NCI-H2107 treated with DMSO at 0.1 percent for 48 hours (cell line): Measurements from ENCODE around the gene CCDC70.
"Not testable (repeated sequence)": the region's sequence is repeated elsewhere in the genome, so short reads cannot be mapped to it uniquely, and the experiment has no call there.

ENCODE experiments used
- DNase-seq: peaks from one replicate; lab custom pipeline; 2025; ENCODE audit not compliant: unreplicated experiment; lab: John Stamatoyannopoulos, UW

Gene CCDC70

GRCh38 chr13:51861723-51862300 lies at the start of gene CCDC70:
Gene CCDC70, plus strand, starts transcription at chr13:51861969. Its CDS starts 3,443 bp downstream, at chr13:51865412.
- DNase-seq = no peak

- no peak for DNase-seq
These were observed 47.7 kb upstream of the CCDC70 start for GRCh38 chr13:51814071-51814470.

DNA sequence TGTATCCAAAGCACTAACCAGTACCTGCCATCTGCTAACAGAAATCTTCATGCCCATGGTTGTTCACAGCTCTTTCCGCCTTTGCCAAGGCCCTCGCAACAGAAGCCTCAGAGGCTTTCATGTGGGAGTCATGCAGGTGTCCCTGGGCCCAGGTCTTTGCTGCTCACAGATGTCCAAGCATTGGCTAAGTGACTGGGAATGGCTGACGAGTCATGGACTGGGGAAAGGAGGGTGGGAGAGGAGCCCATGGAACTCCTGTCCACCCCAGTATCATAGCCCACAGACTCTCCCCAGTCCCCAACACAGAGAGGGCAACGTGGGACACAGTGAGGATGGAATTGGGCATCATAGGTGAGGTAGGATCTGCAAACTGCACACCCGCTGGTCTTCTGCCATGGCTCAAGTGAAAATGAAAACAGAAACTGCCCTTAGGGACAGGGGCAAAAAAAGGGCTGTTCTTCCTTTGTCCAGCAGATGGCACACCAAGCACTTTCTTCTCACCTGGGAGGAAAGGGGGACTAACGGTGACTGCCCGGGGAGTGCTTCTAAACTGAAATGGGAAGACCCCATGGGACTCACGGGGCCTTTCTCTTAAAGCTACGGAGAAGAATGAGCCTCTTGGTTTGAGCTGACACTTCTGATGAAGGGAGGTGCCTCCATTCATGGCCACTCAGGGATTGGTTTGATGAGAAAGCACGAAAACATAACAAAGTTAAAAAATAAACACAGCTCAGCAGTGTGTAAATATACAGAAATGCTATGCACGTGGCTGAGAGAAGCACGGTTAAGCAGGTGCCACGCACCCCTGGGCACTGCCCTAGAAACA lies 46.7 kb upstream of the CCDC70 start:
- DNase-seq = peak; percentile 68

GRCh38 chr13:51815848-51816247 lies 45.9 kb upstream of the CCDC70 start:
- no peak for DNase-seq

DNA sequence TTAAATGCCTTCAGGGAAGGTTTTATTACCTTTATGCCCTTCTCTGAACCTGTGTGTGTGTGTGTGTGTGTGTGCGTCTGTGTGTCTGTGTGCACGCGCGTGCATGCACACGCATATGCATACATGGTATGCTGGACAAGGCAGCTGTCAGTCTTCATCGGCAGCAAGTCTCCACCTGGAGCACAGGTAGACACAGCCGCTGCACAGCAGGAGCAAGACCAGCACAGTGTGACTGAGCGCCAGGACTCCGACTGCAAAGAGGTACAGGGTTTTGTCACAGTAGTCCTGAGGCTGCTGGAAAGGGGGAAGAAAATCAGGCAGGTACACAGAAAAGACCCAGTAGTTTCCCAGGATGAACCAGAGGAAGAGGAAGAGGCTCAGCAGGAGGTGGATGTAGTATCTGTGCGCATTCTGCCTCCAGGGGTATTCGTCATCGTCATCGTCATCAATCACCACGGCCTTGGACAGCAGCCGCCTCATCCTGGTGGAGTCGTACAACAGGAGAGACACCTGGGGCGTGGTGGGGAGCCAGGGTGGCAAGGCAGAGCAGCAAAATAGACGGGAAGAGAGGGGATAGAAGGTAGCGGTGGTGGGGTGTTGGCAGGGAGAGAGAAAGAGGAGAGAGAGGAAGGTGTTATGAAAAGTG lies 45.0 kb upstream of the CCDC70 start:
- DNase-seq = no peak

GRCh38 chr13:51817717-51818116 lies 44.1 kb upstream of the CCDC70 start:
- no peak for DNase-seq

DNA sequence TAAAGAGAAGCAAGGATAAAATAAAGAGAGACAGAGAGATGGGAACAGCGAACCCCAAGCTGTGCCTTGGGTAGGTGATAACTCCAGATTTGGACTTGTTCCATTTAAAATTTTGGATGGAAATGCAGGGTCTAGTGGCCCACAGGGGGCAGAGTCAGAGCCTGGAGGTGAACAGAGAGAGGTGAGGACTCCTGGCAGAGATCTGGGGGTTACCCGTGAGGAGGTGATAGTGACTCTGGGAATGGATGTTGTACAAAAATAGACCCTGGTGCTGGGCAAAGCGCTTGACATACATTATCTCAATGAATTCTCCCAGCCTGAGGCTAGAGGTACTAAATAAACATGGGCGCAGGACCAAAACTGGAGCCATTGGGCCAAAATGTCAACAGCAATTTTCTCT lies 43.5 kb upstream of the CCDC70 start:
- no peak for DNase-seq

DNA sequence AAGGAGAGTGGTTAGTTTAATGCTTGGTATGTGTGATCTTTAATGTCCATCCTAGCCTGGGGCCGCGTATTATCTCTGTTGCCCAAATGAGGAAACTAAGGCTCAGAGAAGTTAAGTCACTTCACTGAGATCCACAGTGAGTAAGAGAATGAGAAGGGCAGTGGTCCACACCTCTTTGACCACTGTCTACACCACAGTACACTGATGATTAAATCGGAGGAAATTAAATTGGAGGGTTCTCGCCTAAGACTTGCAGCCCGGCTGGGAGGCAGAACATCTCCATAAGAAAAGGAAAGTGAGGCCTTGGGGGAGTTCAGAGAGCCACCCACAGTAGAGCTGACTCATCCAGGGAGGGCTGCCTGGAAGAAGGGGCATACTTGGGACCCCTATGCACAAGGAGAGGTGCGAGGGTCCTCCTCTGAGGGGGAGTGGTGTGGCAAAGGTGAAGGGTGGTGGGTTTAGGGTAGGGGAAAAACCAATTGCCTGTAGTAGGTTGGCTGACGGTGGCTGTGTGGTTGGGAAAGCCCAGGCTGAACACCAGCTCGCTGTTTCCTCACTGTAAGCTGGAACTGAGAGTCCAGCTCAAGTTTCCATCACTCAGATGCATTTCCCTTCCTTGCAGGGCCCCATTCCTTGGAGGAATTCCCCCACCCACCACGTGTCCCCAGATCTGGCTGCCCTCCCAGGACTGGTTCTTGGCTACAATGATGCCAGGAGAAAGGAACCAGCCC lies 42.8 kb upstream of the CCDC70 start:
- DNase-seq = no peak

- no peak for DNase-seq
These were observed 42.2 kb upstream of the CCDC70 start for GRCh38 chr13:51819544-51819943.

DNA sequence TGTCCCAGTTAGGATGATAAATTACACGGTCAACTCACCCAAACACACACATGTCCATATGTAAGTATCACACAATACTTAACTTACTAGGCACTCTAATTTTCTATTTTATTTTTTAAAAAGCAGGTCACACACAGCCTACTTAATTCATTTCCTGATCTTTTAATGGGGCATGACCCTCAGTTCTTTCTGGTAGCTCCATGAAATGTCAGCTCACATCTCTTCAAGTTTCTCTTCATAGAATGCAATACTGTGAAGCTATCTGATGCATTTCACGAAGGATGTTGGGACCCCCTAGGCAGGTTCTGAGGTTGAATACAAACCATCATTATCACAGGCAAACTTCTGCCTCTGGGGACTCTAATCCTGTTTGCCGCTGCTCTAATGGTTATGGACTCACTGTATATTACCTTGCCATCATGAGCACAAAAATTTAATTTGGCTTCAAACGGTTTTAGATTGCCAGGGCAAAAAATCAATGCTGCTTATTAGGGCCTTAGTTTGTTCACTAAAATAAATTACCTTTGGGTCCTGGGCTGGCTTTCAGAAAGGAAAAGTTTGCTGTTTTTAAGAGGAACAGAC lies 41.7 kb upstream of the CCDC70 start:
- no peak for DNase-seq

- DNase-seq = no peak
These were observed 40.2 kb upstream of the CCDC70 start for GRCh38 chr13:51821606-51822005.

DNA sequence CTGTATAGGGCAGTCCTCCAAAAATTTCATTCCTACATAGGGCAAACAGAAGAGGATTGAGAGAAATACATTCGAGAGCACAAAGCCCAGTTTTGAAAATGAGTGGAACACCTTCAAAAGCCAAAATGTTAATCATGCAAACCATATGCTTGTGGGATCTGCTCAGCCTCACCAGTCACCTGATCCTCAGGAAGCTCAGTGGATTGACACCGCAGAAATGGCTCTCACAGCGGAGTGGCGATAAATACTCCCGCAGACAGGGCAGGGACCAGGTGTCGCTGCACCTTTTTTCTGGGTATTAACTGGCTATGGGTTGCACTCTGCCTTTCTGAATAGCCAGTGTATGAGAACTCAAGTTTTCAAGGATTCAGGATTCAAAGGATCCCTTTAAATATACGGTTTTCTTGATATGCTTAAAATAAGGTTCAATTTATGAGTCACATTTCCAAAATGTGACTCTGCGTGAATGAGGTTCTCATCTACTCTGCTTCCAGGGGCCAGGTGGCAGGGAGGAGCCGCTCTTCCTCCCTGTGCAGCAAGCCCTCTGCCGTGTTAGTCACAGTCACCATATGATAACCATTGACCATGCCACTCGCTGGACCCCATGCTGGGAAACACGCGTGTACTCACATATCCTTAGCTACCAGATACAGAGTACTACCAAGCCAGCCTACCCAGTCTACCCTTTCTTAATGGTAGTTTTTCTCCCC lies 39.5 kb upstream of the CCDC70 start:
- peak; percentile 80 for DNase-seq

- no peak for DNase-seq
These were observed 38.4 kb upstream of the CCDC70 start for GRCh38 chr13:51823359-51823758.

GRCh38 chr13:51823863-51824262 lies 37.9 kb upstream of the CCDC70 start:
- DNase-seq = no peak

DNA sequence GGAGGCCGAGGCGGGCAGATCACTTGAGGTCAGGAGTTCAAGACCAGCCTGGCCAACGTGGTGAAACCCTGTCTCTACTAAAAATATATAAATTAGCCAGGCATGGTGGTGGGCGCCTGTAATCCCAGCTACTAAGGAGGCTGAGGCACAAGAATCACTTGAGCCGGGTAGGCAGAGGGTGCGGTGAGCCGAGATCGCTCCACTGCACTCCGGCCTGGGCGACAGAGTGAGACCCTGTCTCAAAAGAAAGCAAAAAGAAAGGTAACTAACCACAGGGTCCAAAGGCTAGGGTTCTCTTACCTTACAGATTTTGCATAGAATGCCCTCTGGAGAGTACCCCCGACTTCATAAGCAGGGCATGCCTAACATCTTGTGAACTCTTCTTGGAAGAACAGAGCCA lies 37.1 kb upstream of the CCDC70 start:
- DNase-seq = not testable (repeated sequence)

DNA sequence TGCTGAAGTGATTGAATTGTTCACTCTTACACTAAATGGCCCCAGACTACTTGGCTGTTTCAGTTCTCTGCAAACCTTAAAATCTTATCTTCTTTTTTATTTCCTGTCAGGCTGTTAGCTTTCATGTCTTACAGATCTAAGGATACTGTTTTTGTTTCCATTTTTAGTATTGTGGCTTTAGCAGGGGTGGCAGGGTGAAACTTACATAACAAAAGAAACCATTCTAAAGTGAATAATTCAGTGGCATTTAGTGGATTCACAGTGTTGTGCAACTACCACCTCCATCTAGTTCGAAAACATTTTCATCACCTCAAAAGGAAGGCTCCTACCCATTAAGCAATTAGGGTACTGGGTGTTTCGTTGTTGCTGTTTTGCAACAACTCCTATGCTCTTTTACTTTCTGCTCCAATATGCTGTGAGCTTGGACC lies 36.6 kb upstream of the CCDC70 start:
- no peak for DNase-seq

DNA sequence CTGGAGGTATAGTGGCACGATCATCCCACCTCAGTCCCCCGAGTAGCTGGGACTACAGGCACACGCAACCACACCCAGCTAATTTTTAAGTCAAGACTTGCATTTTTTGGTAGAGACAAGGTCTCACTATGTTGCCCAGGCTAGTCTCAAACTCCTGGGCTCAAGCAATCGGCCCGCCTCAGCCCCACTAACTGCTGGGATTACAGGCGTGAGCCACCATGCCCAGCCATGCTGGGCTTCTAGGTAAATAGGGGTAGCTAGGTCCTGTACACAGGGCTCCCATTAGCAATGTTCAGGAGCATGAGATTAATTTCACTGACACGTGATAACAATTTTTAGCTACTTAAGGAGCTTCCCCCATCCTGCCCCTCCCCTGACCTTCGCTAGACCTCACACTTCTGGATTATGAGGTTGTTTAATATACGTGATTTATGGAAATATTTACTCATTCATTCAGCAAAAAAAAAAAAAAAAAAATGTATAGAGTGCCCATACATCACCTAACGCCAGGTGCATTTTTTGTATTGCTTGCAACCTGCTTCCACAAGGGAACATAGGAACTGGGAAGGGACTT lies 36.0 kb upstream of the CCDC70 start:
- DNase-seq = no peak

- DNase-seq = no peak
These were observed 35.2 kb upstream of the CCDC70 start for GRCh38 chr13:51826606-51827005.

GRCh38 chr13:51827254-51827653 lies 34.5 kb upstream of the CCDC70 start:
- DNase-seq = no peak
